DND-41 (cell line): ENCODE results near the gene MEX3C.

ENCODE experiments used
- ATAC-seq: fragments of 200-7000 bp; cut with Tn5 transposase; 3 replicates; pipeline ENCODE4 v1.9.1; 2021; ENCODE audit warnings: low read depth; ENCODE audit not compliant: insufficient read depth
- DNase-seq: peaks from one replicate; pipeline ENCODE4 v3.0.0-alpha.2; 2020
- H2AFZ ChIP-seq: 2 replicates; pipeline ENCODE4 v1.6.0; 2012; ENCODE audit warnings: low read depth, low read length
- H3K27ac ChIP-seq: 2 replicates; pipeline ENCODE4 v1.5.1; 2012; ENCODE audit warnings: low read length, inconsistent platforms
- H3K27me3 ChIP-seq: fragments of 200-600 bp; sonication (generic); 2 replicates; pipeline ENCODE4 v1.6.0; 2012; ENCODE audit warnings: low read length, mild to moderate bottlenecking, inconsistent platforms; ENCODE audit not compliant: insufficient read depth, poor library complexity
- H3K36me3 ChIP-seq: 2 replicates; pipeline ENCODE4 v1.5.1; 2012; ENCODE audit warnings: low read length, inconsistent platforms; ENCODE audit not compliant: insufficient read depth
- H3K4me1 ChIP-seq: 2 replicates; pipeline ENCODE4 v1.5.1; 2012; ENCODE audit warnings: mild to moderate bottlenecking, low read length; ENCODE audit not compliant: insufficient read depth
- H3K4me2 ChIP-seq: 2 replicates; pipeline ENCODE4 v1.6.0; 2012; ENCODE audit warnings: mild to moderate bottlenecking, moderate library complexity, low read length, inconsistent platforms; ENCODE audit not compliant: insufficient read depth
- H3K4me3 ChIP-seq, 2 experiments: fragments of 200-600 bp in 1 of 2; shearing (Covaris generic) in 1 of 2; 2 replicates each; pipeline ENCODE4 v1.5.1; 2012 to 2016; ENCODE audit warnings: inconsistent platforms in 2 of 2, low read length in 2 of 2, mild to moderate bottlenecking in 2 of 2, low read depth in 1 of 2, moderate library complexity in 1 of 2
- H3K79me2 ChIP-seq: 2 replicates; pipeline ENCODE4 v1.6.0; 2012; ENCODE audit warnings: low read length, inconsistent platforms; ENCODE audit not compliant: insufficient read depth
- H3K9ac ChIP-seq: 2 replicates; pipeline ENCODE4 v1.6.0; 2012; ENCODE audit warnings: low read depth, mild to moderate bottlenecking, inconsistent platforms, low read length, moderate library complexity
- H3K9me3 ChIP-seq: 2 replicates; pipeline ENCODE4 v1.5.1; 2012; ENCODE audit warnings: low read length, moderate library complexity, mild to moderate bottlenecking, inconsistent platforms; ENCODE audit not compliant: insufficient read depth, severe bottlenecking
- H4K20me1 ChIP-seq: 2 replicates; pipeline ENCODE4 v1.6.0; 2012; ENCODE audit warnings: low read length; ENCODE audit not compliant: insufficient read depth
- CTCF ChIP-seq: IDR thresholded peaks from 2 replicates; pipeline ENCODE4 v1.5.1; 2012; ENCODE audit warnings: borderline replicate concordance, low read length, moderate library complexity, mild to moderate bottlenecking; ENCODE audit not compliant: poor library complexity, severe bottlenecking; ENCODE audit errors: extremely low read depth
- EZH2 ChIP-seq: IDR thresholded peaks from 3 replicates; pipeline ENCODE4 v1.6.1; 2012; ENCODE audit warnings: borderline replicate concordance, low read depth, mild to moderate bottlenecking, moderate library complexity, low read length, inconsistent platforms; ENCODE audit not compliant: severe bottlenecking

Gene MEX3C

GRCh38 chr18:51125976-51126375 lies 71.5 kb downstream of the MEX3C start:
- H3K79me2 ChIP-seq = no peaks in the 10 kb centered on the region
- no peak overlapping the region for H3K9ac ChIP-seq
- H3K4me2 ChIP-seq = no peak overlapping the region
- H3K27me3 ChIP-seq = no peaks in the 10 kb centered on the region
- TF ChIP-seq EZH2 (no peak), CTCF (no peak)
- no peaks in the 10 kb centered on the region for H3K4me1 ChIP-seq
- ATAC-seq = no peak
- no peak overlapping the region for H3K27ac ChIP-seq
- H3K4me3 ChIP-seq = no peak overlapping the region
- H3K9me3 ChIP-seq = no peaks in the 10 kb centered on the region
- DNase-seq = no peak
- no peak overlapping the region for H2AFZ ChIP-seq
- no peaks in the 10 kb centered on the region for H3K36me3 ChIP-seq
- no peaks in the 10 kb centered on the region for H4K20me1 ChIP-seq
